Ovary (tissue), 9 donors: ENCODE results near the gene TEP1. TPM values are rescaled to one million over a fixed set of nuclear protein-coding genes. Genes with fewer than 3 reads are reported as not detected.
"Not testable (repeated sequence)": the region's sequence is repeated elsewhere in the genome, so short reads cannot be mapped to it uniquely, and the experiment has no call there.

Source experiments
- DNase-seq, 5 donors: peaks; one replicate each; pipeline ENCODE4 v3.0.0-alpha.2; 2019 to 2020
- H3K27ac ChIP-seq, 2 donors: fragments of 200-600 bp; one replicate each; pipeline versions ENCODE4 v1.5.1 to v1.8.0; 2019 to 2022
- H3K27me3 ChIP-seq: fragments of 200-600 bp; one replicate; pipeline ENCODE4 v1.8.0; 2022
- H3K36me3 ChIP-seq: fragments of 200-600 bp; sonication (generic); one replicate; pipeline ENCODE4 v1.5.1; 2019
- H3K4me1 ChIP-seq: one replicate; pipeline ENCODE4 v1.8.1; 2013; ENCODE audit warnings: mild to moderate bottlenecking, moderate library complexity; ENCODE audit not compliant: insufficient read depth
- H3K4me3 ChIP-seq: fragments of 200-600 bp; sonication (generic); one replicate; pipeline ENCODE4 v1.5.1; 2017
- H3K9me3 ChIP-seq, 2 donors: fragments of 200-600 bp in 1 of 2; sonication (generic) in 1 of 2; one replicate each; pipeline versions ENCODE4 v1.5.1 to v1.8.1; 2013 to 2019; ENCODE audit warnings: mild to moderate bottlenecking in 1 of 2, moderate library complexity in 1 of 2
- CTCF ChIP-seq, 3 donors: fragments of 450-650 bp in 2 of 3; fragments of 200-600 bp in 1 of 3; IDR thresholded peaks; one replicate each; pipeline versions ENCODE4 v1.5.1 to v1.8.0; 2016 to 2022; ENCODE audit warnings: antibody characterized with exemption in 3 of 3, mild to moderate bottlenecking in 1 of 3
- EP300 ChIP-seq: sonication (generic); formaldehyde crosslinking; IDR thresholded peaks from one replicate; pipeline ENCODE4 v1.6.1; 2017; ENCODE audit warnings: antibody characterized with exemption
- POLR2A ChIP-seq: fragments of 450-650 bp; IDR thresholded peaks from one replicate; pipeline ENCODE4 v1.6.1; 2017; ENCODE audit warnings: antibody characterized with exemption, mild to moderate bottlenecking, moderate library complexity
- WGBS, 3 donors: extraction: QIAGEN DNeasy Blood & Tissue Kit in 1 of 3; methylation state at CpG; one replicate each; pipeline versions ENCODE4 v1.1.5 to v1.1.7; 2013 to 2017; 5-methylcytosine and 5-hydroxymethylcytosine counted together
- intact Hi-C, 4 donors: fragments of 100-400 bp; cut with DNase I; formaldehyde crosslinking; loops; one replicate each; pipeline versions ENCODE4 v1.11.0 to v1.15.1; 2022 to 2023
- polyA plus RNA-seq, 2 donors: library from polyadenylated mRNA; stranded (reverse); fragments of 200-250 nt in 1 of 2; fragments of 350-450 nt in 1 of 2; fragmentation: Illumina TruSeq in 1 of 2; extraction: RNeasy Lipid Tissue Mini Kit (QIAGEN cat#74804) in 1 of 2; gene quantifications; one replicate each; pipeline ENCODE4 v1.2.3, GENCODE V29; 2013 to 2014
- total RNA-seq, 7 donors: library from RNA; depleted of rRNA in 2 of 7; stranded (reverse); fragments of >200 nt in 2 of 7; fragmentation: NEBNext Ultra II Directional in 3 of 7; extraction: Animal tissue kit (Norgen Biotek cat#: 25700) in 3 of 7; gene quantifications; one replicate each; pipeline versions ENCODE4 v1.1.0 to v1.2.4, GENCODE V29; 2016 to 2023
- donor health status: DM: no; HTN: no; CAD: no; lungs with moderate emphysema.
- donor health status: DM: no; HTN: no; CAD: no.
- donor health status: Bipolar disorder and iron deficiency.
- donor health status: DM: yes; HTN: yes; CAD: no.
- donor health status: DM: no; HTN: no; CAD: no.
- donor health status: DM: yes; HTN: yes; CAD: no.

Gene TEP1
- total and polyA plus RNA-seq, 9 donors, result 8.2 to 29.1 (median 18.2) TPM

DNA sequence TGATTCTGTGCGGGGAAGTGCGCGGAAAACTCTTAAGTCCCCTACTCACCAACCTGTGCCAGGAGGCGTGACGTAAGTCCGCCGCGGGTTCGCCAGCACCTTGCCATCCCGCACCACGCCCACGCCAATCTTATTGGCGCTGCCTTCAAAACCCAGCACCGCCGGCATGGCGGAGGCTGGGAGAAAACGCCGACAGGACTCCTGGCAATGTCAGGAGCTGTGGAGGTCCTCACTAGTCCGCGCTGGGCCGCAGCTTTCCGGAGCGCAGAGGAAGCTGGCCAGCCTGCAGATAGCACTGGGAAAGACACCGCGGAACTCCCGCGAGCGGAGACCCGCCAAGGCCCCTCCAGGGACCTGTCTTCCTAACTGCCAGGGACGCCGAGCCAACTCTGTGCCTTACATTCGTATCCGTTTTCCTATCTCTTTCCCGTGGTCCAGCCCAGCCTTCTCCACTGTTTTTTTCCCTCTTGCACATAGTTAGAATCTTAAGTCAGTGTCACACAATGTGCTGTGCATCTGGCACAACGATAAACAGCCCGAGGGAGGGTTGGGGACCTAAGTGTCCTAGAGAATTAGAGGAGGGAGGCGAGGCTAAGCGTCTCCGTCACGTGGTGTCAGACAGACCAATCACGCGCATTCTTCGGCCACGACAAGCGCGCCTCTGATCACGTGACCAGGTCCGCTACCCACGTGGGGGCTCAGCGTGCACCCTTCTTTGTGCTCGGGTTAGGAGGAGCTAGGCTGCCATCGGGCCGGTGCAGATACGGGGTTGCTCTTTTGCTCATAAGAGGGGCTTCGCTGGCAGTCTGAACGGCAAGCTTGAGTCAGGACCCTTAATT, 41.4 kb upstream of the TEP1 start, which contains the start of the genes APEX1 and OSGEP:
Gene APEX1 (plus strand): TSS at position 711 of the 839 bp plus-strand sequence. CDS start 420 bp downstream, outside the sequence.
Gene OSGEP (minus strand): TSS at position 297 of the 839 bp plus-strand sequence. CDS start 129 bp downstream, at position 168.
- H3K9me3 ChIP-seq, result no peaks in the 10 kb centered on the region
- WGBS, 3 donors, result 0% methylated on average over 56 of the region's 56 CpGs
- TF ChIP-seq POLR2A (peak; percentile 39), EP300 (no peak), CTCF (IDR thresholded peaks at IDR 0.05) (no peak)
- peak; percentile 96 to 98 (median 98) for DNase-seq
- H3K27me3 ChIP-seq, result no peaks in the 10 kb centered on the region
- H3K36me3 ChIP-seq, result no peaks in the 10 kb centered on the region
- intact Hi-C loops, result loop anchor here in 2 of 4 donors (5.0 to 10.0 kb wide), 2 partner anchors 112 to 130 kb away; partner anchors contain the start of gene PARP2 (in 1 of the 2)
- H3K27ac ChIP-seq, result peak within 1 kb of the TSS; percentile 68 to 83
- peak within 1 kb of the TSS; percentile 76 for H3K4me3 ChIP-seq
- H3K4me1 ChIP-seq, result peaks cover 2% of the 10 kb centered on the region

DNA sequence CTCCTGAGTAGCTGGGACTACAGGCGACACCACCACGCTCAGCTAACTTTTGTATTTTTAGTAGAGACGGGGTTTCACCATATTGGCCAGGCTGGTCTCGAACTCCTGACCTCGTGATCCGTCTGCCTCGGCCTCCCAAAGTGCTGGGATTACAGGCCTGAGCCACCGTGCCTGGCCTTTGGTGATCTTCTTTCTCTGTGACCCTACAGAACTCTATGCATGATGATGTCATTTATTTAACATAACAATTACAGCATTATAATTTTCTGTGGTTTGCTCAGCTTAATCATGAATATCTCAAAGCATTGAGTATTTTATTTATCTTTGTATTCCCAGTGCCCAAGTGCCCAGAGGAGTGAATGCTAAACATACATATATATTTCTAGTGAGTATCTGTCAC, 39.5 kb upstream of the TEP1 start:
- DNase-seq, H3K9me3 ChIP-seq, H3K36me3 ChIP-seq, H3K4me1 ChIP-seq, H3K4me3 ChIP-seq, H3K27ac ChIP-seq, H3K27me3 ChIP-seq: not testable (repeated sequence)
- WGBS, 3 donors, result 81 to 91% (median 89%) methylated on average over 8 of the region's 8 CpGs
- intact Hi-C loops, result loop anchor here in 1 of 4 donors (10.0 kb wide), 1 partner anchor 128 kb away; no protein-coding TSS in a partner anchor

- no peaks in the 10 kb centered on the region for H3K36me3 ChIP-seq
- H3K27ac ChIP-seq, result no peak overlapping the region
- no peak overlapping the region for H3K4me3 ChIP-seq
- 92 to 95% (median 95%) methylated on average over 5 of the region's 5 CpGs for WGBS, 3 donors
- H3K27me3 ChIP-seq, result no peaks in the 10 kb centered on the region
- no peaks in the 10 kb centered on the region for H3K9me3 ChIP-seq
- no peak for DNase-seq
- TF ChIP-seq CTCF (IDR thresholded peaks at IDR 0.05) (no peak), POLR2A (no peak), EP300 (no peak)
- no peaks in the 10 kb centered on the region for H3K4me1 ChIP-seq
- intact Hi-C loops, result no loop called here
Measured at GRCh38 chr14:20446889-20447288, 33.6 kb upstream of the TEP1 start.

DNA sequence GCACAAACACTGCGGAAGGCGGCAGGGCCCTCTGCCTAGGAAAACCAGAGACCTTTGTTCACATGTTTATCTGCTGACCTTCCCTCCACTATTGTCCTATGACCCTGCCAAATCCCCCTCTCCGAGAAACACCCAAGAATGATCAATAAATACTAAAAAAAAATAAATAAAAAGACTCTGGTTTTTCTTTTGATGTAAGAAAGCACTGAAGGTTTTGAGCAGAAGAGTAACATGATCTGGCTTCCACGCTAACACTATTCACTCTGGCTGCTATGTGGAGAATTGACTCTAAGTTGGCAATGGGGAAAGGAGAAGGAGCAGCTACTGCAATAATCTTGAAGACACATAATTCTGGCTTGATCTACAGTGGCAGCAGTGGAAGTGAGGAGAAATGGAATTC, 30.3 kb upstream of the TEP1 start:
- H3K27me3 ChIP-seq, H3K27ac ChIP-seq, H3K4me3 ChIP-seq, DNase-seq, H3K4me1 ChIP-seq, intact Hi-C loops, H3K9me3 ChIP-seq, H3K36me3 ChIP-seq: not testable (repeated sequence)
- 53 to 90% (median 80%) methylated on average over 2 to 4 of the region's 4 CpGs for WGBS, 3 donors

- 92 to 95% (median 94%) methylated on average over 2 of the region's 2 CpGs for WGBS, 3 donors
- intact Hi-C loops, result no loop called here
- Histone ChIP-seq H3K27ac (no peak overlapping the region), H3K27me3 (no peaks in the 10 kb centered on the region), H3K9me3 (no peaks in the 10 kb centered on the region), H3K4me1 (no peaks in the 10 kb centered on the region), H3K36me3 (no peaks in the 10 kb centered on the region), H3K4me3 (no peak overlapping the region)
- no peak for DNase-seq
- no peak for TF ChIP-seq POLR2A
- TF ChIP-seq CTCF (IDR thresholded peaks at IDR 0.05), result no peak
- no peak for TF ChIP-seq EP300
Measured at GRCh38 chr14:20441461-20441860, 28.2 kb upstream of the TEP1 start.
